ENCODE data around the gene CHST11.
"Not testable (repeated sequence)": the region's sequence is repeated elsewhere in the genome, so short reads cannot be mapped to it uniquely, and the experiment has no call there.

Gene CHST11

DNA sequence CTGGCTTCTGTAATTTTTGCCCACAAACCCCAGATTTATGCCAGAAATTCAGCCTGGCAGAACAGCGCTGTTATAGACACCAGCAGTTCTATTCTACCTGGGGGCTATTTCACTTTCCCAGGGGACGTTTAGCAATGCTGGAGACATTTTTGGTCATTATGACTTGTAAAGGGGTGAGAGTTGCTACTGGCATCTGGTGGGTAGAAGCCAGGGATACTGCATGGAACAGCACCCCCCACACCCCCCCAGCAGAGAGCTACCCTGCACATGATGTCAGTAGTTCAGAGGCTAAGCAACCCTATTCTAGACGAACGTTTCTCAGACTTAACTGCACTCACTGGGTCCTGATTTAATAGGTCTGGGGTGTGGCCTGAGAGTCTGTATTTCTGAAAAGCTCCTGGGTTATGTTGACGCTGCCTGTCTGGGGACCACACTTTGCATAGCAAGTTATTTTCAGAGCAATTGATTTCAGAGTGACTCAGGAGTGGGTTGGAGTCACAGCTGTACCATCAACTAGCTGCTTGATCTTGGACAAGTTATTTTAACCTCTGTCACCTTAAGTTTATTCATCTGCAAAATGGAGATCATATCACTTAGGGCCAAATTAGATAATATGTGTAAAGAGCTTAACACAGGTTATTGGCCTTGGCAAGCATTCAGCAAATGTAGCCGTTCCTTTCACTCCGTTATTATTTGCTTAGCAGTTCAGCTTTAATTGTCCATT, 48.5 kb downstream of the CHST11 start:
- DNase-seq (ENCODE audit: low spot score): no peak

DNA sequence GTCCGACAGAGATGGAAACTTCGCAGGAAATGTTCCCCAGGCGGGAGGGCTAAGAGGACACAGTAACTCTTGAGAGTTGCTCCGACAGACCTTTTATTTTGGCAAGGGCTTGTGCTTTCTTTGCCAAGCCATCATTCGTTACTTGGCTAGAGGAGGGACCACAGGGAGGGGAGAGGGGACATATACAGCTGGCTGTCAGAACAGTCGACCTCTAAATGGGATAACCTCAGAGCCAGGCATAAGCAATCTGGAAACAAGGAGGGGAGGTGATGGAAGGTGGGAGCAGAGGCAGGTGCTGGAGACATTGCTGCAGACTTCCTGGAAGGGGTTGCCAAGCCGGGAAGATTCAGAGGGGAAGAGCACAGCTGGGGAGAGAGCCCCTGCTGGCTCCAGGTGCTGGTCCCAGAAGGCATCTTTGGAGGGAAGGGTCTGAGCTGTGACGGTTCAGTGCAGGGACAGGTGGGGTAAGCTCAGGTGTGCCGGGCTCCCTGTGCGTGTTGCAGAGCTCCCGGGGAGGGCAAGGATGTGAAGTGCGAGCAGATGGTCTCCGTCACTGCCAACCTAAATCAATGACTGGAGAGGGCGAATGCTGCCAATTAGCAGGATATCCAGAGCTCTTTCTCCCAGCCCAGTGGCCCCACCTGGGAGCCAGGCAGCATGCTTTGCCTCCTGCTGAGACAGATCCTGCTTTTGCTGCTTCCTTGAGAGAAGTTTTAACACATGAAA, 50.1 kb downstream of the CHST11 start:
- no peak for DNase-seq (ENCODE audit: low spot score)

DNA sequence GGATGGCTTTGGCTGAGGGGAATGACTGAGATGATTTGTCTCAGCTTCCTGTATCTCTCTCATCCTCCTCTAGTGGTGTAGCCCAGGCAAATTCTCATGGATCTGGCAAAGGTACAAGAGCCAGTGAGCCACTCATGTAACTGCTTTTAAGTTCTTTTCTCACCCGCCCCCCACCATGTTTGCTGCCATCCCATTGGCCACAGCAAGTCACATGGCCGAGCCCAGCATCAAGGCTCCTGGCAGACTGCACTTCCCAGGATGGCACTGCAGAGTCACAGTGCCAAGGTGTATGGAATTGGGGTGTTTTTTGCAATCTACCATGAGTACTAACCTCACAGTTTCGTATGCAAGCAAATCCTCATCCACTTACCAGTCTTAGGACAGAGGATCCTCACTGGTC, 50.9 kb downstream of the CHST11 start:
- DNase-seq (ENCODE audit: low spot score): no peak

DNA sequence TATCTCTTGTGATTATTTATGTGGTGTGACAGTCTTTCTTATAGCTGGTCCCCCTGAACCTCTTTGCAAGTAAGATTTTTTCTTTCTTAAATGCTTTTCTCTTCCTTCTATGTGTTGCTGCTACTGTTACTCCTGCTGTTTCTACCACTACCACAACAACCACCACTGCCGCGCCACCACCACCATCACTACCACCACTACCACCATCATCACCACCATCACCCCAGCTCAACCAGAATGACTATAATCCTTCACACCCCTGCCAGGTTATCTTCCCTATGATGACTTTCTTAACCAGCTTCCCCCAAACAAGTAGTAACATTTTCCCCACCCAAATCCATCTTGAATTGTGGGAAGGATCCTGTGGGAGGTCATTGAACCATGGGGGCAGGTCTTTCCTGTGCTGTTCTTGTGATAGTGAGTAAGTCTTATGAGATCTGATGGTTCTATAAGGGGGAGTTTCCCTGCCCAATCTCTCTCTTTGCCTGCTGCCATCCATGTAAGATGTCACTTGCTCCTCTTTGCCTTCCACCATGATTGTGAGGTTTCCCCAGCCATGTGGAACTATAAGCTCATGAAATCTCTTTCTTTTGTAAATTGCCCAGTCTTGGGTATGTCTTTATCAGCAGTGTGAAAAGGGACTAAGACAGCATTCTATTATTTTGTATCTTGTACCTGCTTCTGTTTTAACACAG, 52.2 kb downstream of the CHST11 start:
- DNase-seq (ENCODE audit: low spot score): no peak

DNA sequence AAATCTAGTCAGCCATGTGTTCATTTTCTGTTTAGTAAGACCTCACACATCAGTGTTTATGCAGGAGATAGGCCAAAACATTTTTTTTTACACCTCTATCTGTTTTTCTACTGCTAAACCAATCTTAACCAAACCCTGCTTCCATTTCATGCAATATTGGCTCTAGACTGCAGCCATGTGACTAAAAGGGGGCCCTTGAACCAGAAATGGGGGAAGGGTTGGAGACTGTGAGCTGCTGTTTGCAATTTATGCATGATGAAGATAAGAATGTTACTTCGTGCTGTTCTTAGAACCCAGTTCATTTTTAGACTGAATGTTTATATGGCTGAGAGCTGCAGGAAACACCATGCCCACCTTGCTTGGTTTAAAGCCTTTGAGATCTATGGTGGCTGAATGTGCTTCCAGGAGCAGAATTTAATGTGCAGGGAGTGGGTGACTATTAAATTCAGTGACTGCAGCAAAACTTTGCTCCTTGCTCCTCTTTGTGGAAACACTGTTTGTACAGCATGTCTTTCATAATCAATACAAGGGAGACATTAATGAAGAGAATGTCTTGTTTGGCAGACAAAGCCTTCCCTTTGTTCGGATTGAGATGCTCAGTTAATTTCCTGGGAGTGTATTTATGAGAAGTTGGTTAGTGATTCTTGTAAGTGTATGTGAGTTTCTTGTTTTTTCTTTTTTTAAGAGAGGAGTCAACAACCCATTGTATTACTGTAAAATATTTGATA, 53.6 kb downstream of the CHST11 start:
- no peak for DNase-seq (ENCODE audit: low spot score)

DNA sequence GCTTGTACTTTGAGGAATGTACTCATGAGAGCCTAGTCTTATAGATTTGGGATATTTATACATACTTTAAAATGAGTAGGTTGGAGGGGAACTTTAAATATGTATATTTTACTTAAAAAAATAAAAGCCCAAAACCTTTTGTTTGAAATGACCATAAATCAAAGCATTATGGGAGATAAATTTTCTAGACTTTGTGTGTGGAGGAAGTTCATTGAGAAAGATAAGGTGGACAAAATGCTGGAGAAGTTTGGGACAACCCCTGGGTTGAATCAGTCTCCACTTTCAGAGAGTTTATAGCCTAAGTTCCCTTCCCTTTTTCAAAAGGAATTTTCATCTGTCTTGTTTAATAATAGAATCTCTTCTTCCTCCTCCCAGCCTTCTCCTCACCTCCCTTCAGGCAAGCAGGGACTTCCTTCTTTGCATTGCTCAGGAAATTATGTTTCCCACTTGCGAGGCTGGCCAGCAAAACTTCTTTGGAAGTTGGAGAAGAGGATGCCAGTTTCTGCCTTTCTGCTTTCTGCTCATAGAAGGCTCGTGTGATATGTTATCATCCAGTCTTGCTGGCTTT, 54.2 kb downstream of the CHST11 start:
- no peak for DNase-seq (ENCODE audit: low spot score)

DNA sequence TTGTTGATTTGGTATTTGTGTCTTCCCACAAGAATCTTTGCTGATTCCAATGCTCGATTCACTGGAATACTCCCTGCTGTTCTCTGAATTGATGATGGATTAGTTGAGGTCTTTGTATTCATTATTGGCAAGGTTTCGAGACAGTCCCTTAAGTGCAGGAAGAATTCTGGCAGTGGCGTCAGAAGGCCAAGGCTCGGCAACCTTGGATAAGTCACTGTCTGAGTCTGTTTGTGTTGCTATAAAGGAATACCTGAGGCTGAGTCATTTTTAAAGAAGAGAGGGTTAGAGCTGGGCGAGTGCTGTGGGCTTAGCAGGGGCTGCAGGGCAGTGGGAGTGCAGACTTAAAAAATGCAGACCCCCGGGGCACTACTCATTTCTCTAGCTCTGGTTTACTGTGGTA, 56.9 kb downstream of the CHST11 start:
- DNase-seq (ENCODE audit: low spot score): no peak

DNA sequence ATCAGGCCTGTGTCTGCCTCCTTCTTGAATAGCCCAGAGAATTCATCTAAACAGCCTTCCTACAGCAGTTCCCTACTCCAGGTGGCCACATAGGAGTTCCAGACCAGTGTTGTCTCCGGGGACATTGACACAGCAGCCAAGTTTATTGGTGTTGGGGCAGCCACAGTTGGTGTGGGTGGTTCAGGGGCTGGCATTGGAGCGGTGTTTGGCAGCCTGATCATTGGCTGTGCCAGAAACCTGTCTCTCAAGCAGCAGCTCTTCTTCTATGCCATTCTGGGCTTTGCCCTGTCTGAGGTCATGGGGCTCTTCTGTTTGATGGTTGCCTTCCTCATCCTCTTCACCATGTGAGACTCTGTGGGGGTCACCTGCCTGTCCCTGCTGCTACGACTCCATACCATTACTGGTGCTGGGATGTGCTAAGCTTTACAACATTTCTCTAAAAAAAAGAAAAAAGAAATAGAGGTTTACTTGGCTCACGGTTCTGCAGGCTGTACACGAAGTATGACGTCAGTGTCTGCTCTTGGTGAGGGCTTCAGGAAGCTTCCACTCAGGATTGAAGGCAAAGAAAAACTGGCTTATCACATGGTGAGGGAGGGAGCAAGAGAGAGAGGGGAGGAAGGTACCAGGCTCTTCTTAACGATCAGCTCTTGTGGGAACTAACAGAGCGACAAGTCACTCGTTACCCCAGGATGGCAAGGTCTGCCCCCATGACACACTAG, 57.5 kb downstream of the CHST11 start:
- no peak for DNase-seq (ENCODE audit: low spot score)

DNA sequence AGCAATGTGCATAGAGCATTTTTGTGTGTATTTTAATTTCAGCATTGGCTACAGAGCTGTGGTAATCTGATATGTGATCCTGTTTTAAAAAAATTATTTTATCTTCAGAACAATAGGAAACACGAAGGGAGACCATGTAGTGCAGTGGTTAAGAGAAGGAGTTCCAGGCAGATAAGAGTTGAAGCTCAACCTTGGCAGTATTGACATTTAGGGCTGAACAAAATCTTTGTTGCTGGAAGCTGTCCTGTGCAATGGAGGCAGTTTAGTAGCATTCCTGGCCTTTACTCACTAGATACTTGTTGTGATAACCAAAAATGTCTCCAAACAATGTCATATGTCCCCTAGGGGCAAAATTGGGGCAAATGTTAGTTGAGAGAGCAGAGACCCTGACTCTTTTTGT, 59.2 kb downstream of the CHST11 start:
- no peak for DNase-seq (ENCODE audit: low spot score)

DNA sequence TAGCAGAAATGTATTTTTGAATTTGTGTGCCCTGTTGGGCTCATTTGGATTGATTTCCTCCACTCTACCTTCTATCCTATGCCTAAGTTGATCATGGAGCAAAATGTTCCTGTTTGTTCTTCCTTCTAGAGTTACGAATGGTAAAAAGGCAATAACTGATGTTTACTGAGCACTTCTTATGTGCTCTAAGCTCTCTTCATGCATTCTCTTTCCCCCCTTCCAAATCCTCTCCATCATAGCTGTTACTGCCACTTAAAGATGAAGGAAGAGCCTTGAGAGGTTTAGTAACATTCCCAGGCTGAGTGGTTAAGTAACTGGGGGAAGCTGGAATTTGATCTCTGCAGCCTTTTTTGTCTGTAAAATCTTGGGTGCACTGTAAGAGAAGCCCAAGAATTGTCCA, 60.1 kb downstream of the CHST11 start:
- DNase-seq (ENCODE audit: low spot score): no peak

DNA sequence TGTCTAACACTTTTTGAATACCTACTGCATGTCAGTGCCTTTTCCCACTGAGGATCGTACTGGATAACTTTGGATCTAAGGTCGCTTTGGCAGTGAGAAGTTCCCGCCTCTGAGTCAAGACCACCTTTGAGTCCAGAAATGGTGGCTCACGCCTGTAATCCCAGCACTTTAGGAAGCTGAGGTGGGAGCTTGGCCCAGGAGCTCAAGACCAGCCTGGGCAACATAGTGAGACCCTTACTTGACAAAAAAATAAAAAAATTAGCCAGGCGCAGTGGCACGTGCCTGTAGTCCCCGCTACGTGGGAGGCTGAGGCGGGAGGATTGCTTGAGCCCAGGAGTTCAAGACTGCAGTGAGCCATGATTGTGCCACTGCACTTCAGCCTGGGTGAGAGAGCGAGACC, 61.1 kb downstream of the CHST11 start:
- no peak for DNase-seq (ENCODE audit: low spot score)

DNA sequence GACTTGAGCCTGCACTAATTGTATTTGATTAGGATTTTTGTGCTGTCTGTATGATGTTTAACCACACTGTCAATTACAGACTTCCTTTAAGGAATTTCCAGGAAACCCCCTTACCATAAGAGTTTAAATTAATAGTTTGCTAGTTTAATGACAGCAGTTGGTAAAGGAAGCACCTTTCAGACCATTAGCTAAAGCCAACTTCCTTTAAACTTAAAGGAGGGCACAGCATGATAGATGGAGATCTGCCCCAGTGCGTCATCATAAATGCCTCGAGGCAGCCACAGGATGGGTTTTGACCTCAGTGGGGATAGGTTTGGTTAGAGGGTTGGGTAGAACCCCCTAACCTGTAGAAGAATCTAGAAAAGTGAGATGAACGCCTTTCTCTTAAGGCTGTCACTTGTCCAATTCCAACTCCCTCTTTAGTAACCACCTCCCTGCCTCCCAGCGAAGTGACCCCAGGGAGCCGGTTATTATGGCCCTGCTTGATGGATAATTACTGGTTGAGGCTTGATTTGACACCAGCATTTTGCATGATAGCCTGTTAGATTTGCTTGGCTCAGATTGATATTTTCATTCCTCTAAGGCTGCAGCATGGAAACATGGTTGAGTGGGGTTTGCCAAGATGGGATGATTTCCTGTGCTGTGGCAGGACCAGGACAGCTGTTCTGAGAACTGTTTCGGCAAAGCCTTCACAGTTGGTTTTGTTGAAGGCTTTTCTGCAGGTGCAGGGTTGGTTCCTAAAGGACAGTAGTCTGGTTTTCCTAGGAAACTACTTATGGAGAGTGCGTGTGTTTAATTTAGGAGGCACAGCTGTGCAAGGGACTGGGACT, 62.7 kb downstream of the CHST11 start:
- no peak for DNase-seq (ENCODE audit: low spot score)

DNA sequence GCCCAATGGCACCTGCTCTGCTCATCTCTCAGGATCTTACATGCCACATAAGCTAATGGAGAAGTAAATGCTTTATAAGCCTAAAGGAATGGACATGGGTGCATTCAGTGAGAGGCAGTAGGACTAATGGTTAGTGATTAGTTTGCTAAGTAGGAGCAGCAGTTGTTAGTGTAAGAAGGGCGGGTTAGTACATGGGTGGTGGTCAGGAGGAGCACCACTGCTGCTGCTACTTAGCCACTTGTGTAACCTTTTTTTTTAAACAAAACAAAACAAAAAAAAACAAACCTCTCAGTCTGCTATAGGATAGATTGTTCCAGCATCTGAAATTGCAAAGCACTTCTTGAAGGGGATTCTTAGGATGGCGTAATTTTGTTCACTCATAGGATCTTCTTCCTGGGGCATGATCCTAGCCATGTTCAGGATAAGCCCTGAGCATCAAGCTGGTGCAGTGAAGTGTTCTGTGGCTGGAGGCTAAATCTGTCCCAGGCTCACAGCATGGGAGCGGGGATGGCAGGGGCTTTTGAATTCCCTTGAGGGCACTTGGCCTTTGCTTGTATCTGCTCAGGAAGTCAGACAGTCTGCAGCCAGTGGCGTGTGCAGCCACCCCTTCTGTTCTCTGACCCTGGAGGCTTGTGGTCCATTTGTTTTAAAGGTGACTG, 63.6 kb downstream of the CHST11 start:
- DNase-seq (ENCODE audit: low spot score): no peak

DNA sequence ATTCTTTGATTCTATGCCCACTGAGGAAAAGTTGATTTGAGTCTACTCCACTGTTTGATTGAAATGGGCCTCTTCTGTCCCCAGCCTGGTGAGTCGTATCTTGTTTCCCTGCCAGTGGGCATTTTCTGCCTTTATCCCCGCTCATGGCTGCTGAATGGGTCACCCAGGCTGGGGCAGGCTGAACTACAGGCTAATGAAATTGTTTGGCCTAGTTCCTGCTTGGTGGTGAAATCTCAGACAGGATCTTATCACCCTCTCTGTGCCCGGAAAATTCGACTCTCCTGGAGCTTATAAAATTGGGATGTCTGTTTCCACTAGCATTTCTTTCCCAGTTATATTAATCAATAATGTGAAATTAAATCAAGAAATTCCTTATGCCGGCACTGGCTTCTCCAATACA, 65.0 kb downstream of the CHST11 start:
- no peak for DNase-seq (ENCODE audit: low spot score)

DNA sequence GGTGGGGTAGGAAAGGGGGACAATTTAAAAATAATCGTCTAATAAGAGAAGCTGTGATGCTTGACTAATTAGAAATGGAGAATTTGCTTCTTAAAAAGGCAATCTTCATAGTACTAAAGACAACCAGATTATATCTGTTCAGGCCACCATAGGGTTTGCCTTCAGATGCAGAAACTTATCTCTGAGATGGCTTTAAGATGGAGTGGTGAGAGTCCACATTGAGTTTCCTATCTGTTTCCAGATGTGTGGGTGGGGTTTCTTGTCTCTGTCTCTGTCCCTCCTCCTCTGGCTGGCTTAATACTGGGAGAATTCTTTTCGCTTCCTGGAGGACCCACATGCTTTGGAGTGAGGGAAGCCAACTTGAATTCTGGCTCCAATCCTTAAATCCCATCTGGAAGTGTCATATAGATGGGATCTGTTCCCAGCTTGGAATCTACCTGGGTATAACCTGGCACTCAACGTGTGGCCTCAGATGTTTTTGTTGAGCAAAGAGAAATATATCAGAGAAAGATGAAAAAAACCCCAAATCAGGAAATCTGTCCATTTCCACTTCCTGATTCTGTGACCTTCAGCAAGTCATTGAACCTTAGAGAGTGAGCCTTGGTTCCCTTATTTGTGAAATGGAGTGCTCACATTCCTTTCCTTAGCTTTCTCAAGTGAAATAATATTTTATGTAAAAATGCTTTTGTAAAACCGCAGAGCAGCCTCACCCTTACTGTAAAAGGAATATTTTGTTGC, 66.4 kb downstream of the CHST11 start:
- DNase-seq (ENCODE audit: low spot score): no peak

DNA sequence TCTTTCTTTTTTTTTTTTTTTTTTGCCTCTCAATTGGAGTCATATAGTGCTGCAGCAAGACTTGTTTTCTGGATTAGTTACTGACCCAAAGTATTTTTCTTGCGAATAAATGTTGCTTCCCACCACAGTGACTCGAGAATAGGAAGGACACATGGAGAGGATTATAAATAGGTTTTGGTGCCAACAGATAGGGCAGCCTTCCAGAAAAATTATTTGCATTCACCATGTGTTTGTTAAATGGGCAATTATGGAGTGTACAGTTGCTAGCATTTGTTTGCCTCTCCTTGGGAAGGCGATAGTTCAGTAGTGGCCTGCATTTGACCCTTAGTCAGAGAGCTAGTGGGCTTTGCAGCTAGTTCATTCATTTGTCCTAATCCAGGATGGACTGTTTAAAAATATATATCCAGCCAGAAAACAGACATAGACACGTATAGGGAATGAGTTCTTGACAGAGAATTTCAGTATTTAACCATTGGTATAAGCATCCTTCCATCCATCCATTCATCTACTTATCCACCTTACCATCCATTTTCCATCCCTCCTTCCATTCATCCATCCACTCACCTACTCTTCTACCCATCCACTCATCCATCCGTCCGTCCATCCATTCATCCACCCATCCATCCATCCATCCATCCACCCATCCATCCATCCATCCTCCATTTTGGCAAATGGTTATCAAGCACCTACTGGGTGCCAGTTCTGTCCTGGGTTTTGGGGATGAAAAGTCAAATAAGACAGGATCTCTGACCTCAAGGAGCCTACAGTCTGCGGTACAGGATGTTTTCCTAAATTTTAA, 67.5 kb downstream of the CHST11 start:
- DNase-seq (ENCODE audit: low spot score): no peak

DNA sequence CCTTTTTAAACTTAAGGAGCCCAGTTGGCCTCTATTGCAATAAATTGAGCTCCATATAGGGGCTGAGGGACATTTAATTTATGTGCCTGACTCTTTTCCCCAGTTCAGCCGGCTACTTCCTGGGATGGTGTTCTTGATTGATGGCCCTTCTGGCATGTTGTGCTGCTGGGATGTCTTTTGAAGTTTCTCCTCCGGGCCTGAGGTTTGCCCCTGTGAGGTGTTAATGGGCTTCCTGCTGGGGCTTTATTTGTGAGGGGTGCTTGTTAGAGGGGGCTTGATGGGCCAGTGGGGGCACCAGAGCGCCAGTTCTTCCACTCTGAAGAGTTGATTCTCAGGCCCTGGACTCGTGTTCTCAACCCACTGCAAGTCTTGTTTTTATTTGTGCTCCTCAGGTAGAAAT, 69.6 kb downstream of the CHST11 start:
- DNase-seq (ENCODE audit: low spot score): no peak

DNA sequence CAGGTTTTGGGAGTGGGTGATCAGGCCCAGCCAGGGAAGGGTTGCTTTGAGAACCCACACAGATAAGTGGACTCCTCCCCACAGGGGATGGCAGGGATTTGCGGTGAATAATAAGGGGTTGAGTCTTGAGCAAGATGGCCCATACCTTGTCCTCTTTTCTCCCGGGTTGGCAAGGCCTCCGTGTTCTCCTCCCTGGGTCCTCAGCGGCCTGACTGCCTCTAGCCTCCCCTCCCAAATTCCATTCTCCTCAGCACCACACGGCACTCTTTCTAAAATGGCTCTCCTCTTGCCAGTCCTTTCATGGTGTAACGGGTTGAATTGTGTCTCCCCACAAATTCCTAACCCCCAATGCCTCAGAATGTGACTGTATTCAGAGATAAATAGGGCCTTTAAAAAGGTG, 70.0 kb downstream of the CHST11 start:
- no peak for DNase-seq (ENCODE audit: low spot score)

DNA sequence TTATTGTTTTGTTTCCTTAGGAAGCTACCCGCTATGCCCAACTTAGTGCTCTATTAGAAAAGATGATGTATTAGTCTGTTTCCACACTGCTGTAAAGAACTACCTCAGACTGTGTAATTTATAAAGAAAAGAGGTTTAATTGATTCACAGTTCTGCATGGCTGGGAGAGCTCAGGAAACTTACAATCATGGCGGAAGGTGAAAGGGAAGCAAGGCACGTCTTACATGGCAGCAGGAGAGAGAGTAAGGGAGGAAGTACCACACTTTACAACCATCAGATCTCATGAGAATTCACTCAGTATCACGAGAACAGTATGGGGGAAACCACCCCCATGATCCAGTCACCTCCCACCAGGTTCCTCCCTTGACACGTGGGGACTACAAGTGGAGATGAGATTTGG, 70.9 kb downstream of the CHST11 start:
- DNase-seq (ENCODE audit: low spot score): not testable (repeated sequence)

All from globus pallidus (tissue), 1 donor.